Measurements from ENCODE around the gene SREBF1.
"Not testable (repeated sequence)": the region's sequence is repeated elsewhere in the genome, so short reads cannot be mapped to it uniquely, and the experiment has no call there.

The SREBF1 gene

DNA sequence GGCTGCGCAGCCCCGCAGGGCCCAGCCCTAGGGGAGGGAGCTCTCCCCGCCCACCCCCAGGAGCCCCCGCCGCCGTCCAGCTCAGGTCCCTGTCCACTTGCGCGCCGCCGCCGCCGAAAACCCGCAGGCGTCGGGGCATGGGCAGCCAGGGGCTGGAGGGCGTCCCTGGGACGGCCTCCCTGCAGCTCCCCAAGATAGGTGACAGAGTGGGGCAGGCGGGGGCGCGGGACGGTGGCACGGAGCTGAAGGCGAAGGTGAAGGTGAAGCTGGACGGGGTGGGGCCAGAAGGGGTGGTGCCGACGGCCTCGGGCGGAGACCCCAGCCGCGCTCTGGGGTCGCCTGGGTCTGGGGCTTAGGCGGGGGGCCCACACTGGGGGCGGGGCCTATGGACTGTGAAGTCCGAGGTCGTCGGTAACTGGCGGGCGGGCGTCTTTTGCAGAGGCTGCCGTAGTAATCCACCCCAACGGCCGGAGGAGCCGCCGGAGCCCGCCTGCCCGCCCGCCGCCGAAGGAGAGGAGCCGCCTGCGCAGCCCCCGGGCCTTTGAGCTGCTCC lies 27.2 kb downstream of the SREBF1 start:
- no peak for DNase-seq

DNA sequence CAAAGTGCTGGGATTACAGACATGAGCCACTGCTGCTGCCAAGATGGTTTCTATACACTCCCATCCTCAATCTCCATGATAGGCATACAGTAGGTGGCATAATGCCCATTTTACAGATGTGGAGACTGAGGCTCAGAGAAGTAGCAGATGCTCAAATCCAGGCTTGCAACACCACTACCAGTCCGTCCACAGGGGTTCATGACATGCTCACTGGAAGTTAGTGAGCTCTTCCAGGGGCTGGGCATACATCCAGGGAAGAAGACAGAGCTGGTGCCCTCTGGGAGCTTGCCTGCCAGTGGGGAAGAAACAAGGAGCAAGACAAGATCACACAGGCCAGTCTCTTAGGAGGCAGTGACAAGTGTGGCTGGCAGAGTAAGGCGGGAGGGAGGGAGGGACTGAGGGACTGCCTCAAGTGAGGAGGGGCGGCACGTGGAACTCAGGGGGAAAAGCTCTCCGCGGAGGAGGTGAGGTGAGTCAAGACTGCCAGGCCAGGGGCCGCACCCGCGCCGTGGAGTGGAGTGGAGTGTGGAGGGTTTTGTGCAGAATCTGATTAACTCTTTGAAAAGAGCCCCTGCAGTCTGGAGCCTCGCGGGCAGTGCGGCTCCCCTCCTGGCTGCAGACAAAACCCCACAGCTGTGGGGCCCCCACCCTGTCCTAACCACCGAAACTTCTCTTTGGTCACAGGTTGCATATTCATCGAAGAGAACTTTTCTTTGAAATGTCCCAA lies 27.9 kb downstream of the SREBF1 start:
- DNase-seq, result no peak

DNA sequence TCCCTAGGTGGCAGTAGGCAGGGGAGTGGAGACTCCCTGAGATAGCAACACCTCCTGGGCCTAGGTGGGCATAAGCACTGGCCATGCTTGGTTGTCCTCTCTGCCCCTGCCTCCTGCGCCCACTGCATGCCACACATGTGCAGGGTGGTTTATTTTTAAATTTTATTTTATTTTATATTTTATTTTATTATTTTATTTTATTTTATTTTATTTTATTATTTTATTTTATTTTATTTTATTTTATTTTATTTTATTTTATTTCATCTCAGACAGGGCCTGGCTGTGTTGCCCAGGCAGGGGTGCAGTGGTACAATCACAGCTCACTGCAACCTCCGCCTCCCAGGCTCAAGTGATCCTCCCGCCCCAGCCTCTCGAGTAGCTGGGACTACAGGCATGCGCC lies 28.6 kb downstream of the SREBF1 start:
- not testable (repeated sequence) for DNase-seq

DNA sequence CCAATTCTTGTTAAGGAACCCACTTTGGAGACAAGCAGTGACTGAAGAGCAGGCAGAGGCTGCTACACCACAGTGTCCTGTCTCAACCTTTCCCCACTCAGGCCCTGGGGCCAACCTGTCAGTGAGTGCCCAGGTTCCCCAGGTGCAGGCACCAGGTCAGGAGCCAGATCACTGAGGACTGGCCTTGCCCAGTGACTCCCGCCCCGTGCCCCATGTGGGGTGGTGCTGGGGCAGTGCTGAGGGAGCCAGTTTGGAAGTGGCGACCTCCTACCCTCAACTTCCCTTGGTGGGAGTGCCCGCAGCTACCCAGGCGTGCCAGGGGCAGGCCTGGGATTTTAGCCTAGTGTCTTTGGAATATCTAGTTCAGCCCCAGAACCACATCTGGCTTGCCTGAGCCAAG lies 29.3 kb downstream of the SREBF1 start:
- DNase-seq, result no peak

DNA sequence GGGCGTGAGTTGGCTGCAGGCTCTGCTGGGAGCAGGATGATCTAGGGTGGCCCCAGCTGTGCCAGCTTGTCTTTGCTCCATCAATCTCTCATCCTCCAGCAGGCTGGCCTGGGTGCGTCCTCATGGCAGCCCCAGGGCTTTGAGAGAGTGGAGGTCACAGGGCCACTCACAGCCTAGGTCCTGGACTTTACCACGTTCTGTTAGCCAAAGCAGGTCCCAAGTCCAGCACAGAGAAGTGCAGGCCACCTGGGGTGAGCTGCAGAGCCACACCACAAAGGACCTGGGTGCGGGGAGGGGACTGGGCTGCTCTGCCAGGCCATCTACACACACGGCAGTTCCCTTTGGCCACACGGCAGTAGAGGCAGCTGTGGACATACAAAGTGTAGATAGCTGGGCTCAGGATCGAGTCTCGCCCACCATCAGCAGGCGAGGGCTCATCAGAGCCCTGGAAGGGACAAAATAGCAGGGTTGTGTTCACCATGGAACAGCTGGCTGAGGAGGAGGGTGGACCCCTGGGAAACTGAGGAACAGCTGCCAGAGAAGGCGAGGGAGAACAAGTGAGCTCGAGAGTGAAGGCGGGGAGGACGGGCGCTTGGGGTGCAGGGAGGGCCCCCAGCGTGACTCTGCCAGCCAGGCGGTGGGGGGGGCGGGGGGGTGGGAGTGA lies 30.0 kb downstream of the SREBF1 start:
- DNase-seq, result no peak

DNA sequence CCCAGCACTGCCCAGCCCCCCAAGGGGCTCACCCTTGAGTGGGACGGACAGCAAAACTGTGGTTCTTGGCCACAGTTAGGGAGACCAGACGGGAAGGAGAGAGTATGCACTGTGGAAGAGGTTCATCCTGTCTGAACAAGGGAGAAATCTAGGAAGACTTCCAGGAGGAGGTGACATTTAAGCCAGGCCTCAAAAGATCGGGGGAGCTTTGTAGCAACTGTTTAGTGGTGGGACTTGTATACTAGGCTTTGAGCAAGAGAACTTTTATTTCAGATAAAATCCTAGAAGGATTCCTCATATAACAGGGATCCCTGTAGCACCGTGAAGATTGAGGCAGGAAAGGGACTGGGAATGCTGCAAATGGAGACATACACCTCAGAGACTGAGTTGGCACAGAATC lies 30.8 kb downstream of the SREBF1 start:
- no peak for DNase-seq

DNA sequence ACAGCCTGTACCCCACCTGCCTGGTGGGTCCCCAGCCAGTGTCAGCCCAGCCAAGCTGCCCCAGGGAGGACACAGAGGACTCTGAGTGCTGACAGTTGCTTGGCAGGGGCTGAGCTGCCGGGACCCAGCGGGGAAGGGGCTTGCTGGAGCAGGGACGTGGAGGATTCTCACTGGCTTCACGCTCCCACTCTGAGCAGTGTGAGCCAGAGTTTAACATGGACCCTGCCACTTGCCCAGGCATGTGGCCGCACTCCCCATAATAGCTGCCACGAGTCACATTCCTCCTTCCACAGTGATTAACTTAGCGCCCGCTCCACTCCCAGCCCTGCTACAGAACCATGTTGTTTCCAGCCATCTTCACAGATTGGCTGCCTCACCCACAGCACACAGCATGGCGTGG lies 31.2 kb downstream of the SREBF1 start:
- DNase-seq, result no peak

DNA sequence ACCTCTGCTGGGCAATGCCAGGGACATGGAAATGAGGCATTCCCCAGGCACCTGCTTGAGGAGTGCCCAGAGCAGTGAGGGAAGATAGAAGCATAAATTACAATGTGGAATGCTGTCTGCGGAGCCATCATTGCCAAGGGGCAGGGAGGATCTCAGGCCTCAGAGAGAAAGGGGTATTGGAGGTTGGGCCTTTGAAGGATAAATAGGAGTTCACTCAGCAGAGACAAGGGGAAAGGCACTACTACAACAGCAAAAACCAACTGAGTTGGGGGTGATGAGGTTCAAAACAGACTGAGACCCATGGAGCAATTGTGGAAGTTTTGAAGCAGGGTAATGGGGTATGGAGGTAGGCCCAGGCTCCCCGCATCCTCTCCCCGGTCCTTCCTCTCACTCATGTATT lies 32.8 kb downstream of the SREBF1 start:
- no peak for DNase-seq

DNA sequence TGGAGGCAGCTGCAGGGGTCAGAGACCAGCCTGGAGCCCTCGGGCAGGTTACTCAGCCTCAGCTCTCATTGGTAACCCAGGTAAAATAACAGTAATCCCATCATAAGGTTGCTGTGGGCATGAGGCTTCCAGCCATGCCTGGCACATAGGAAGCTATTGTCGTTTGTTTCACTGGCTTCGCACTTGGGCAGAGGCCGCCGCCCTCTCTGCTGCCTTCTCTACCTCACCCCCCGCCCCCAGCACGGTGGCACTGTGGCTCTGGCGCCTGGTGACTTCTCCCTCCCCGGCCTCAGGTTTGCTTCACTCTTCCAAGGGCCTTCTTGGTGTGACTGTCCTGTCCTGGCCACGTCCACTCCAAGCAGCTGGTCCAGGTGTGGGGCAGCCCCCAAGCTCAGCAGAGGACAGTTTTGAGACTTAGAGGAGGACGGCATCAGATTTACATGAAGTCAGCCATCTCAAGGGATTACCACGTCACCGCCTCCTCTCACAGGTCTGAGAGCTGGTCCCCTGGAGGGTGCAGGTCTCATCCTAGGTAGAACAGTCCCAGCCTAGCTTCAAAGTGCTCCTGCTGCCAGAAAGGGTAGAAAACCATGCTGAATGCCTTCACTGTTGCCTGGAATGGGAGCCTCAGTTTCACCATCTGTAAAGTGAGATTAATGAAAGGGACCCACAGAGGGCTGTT lies 34.8 kb downstream of the SREBF1 start:
- no peak for DNase-seq

DNA sequence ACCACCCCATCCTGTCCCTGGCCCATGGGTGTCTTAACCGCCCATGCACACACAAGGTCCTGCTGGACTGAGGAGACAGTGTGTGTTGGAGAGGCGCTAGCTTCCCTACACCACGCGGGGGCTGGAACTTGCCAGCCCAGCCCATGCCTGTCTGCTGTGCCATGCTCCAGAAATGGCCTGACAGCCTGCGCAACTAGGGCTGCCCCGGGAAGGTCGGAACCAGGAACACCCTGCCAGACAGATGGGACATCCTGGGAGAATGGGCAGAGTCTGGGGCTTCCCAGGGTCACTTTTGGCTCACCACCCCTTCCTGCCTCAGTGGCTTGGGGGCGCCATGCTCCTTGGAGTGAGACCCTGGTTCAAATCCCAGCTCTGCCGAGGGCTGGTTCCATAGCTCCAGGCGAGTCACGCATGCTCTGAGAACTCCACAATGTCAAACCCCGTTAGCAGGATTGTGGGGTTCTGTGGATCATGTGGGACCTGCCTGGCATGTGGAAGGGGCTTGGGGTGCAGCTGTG lies 36.2 kb downstream of the SREBF1 start:
- DNase-seq, result no peak

DNA sequence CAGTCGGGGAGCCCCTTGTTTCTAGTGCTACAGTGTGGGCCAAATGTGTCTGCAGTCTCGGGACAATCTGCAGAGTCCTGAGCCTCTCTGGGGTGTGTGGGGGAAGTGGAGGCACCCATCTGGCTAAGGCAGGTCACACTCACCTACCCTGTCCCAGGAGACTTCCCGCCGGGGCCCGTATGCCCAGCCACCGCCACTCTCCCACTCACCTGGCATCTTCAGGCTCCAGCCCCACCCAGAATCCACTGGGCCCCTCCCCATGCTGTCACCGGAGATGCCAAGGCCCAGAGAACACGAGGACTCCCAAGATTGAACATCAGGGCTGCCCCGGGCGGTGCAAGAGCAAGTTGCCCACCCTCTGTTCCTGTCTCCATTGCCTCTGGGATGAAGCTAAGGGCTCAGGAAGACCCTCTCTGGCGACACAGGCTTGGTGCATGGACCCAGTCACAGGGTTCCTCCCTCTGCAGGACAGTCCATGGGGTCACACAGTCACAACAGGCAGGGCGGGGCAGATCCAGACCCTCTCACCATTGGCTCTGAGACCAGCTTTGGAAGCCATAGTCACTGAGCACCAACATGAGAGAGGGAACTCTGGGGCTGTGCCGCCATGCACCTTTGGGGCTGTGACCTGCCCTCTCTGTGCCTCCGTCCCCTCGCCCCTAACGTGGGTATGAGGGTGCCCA lies 38.1 kb downstream of the SREBF1 start:
- DNase-seq, result no peak

DNA sequence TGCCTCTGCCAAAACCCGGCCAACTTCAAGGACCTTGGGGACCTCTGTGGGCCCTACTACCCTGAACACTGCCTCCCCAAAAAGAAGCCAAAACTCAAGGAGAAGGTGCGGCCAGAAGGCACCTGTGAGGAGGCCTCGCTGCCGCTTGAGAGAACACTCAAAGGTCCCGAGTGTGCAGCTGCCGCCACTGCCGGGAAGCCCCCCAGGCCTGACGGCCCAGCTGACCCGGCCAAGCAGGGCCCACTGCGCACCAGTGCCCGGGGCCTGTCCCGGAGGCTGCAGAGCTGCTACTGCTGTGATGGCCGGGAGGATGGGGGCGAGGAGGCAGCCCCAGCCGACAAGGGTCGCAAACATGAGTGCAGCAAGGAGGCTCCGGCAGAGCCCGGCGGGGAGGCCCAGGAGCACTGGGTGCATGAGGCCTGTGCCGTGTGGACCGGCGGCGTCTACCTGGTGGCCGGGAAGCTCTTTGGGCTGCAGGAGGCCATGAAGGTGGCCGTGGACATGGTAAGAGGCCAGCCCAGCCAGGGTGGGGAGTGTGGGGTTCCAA lies 38.7 kb downstream of the SREBF1 start:
- DNase-seq, result no peak

DNA sequence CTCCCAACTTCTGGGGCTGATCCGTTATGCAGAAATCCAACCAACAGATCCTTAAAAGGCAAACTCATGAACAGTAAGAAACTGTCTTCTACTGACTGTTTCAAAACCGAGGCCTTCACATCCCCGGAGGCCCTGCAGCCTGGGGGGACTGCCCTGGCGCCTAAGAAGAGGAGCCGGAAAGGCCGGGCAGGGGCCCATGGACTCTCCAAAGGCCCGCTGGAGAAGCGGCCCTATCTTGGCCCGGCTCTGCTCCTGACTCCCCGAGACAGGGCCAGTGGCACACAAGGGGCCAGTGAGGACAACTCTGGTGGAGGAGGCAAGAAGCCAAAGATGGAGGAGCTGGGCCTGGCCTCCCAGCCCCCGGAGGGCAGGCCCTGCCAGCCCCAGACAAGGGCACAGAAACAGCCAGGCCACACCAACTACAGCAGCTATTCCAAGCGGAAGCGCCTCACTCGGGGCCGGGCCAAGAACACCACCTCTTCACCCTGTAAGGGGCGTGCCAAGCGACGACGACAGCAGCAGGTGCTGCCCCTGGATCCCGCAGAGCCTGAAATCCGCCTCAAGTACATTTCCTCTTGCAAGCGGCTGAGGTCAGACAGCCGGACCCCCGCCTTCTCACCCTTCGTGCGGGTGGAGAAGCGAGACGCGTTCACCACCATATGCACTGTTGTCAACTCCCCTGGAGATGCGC lies 39.5 kb downstream of the SREBF1 start:
- DNase-seq, result no peak

DNA sequence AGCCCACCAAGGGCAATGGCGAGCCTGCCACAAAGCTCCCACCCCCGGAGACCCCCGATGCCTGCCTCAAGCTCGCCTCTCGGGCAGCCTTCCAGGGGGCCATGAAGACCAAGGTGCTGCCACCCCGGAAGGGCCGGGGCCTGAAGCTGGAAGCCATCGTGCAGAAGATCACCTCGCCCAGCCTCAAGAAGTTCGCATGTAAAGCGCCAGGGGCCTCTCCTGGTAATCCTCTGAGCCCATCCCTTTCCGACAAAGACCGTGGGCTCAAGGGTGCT lies 40.1 kb downstream of the SREBF1 start:
- no peak for DNase-seq

DNA sequence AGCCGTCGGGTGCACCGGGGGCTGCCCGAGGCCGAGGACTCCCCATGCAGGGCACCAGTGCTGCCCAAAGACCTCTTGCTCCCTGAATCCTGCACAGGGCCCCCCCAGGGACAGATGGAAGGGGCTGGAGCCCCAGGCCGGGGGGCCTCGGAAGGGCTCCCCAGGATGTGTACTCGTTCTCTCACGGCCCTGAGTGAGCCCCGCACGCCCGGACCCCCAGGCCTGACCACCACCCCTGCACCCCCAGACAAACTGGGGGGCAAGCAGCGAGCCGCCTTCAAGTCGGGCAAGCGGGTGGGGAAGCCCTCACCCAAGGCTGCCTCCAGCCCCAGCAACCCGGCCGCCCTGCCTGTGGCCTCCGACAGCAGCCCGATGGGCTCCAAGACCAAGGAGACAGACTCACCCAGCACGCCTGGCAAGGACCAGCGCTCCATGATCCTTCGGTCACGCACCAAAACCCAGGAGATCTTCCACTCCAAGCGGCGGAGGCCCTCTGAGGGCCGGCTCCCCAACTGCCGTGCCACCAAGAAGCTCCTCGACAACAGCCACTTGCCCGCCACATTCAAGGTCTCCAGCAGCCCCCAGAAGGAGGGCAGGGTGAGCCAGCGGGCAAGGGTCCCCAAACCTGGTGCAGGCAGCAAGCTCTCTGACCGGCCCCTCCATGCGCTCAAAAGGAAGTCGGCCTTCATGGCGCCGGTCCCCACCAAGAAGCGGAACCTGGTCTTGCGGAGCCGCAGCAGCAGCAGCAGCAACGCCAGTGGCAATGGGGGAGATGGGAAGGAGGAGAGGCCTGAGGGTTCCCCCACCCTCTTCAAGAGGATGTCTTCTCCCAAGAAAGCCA lies 40.6 kb downstream of the SREBF1 start:
- DNase-seq, result no peak

DNA sequence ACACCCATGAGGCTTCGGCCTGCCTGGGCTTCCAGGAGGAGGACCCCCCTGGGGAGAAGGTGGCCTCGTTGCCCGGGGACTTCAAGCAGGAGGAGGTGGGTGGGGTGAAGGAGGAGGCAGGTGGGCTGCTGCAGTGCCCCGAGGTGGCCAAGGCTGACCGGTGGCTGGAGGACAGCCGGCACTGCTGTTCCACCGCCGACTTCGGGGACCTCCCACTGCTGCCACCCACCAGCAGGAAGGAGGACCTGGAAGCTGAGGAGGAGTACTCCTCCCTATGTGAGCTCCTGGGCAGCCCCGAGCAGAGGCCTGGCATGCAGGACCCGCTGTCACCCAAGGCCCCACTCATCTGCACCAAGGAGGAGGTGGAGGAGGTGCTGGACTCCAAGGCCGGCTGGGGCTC lies 41.5 kb downstream of the SREBF1 start:
- no peak for DNase-seq

DNA sequence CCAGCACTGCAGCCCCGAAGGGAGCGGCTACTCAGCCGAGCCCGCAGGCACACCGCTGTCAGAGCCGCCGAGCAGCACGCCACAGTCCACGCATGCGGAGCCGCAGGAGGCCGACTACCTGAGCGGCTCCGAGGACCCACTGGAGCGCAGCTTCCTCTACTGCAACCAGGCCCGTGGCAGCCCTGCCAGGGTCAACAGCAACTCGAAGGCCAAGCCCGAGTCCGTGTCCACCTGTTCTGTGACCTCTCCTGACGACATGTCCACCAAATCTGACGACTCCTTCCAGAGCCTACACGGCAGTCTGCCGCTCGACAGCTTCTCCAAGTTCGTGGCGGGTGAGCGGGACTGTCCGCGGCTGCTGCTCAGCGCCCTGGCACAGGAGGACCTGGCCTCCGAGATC lies 42.4 kb downstream of the SREBF1 start:
- DNase-seq, result no peak

DNA sequence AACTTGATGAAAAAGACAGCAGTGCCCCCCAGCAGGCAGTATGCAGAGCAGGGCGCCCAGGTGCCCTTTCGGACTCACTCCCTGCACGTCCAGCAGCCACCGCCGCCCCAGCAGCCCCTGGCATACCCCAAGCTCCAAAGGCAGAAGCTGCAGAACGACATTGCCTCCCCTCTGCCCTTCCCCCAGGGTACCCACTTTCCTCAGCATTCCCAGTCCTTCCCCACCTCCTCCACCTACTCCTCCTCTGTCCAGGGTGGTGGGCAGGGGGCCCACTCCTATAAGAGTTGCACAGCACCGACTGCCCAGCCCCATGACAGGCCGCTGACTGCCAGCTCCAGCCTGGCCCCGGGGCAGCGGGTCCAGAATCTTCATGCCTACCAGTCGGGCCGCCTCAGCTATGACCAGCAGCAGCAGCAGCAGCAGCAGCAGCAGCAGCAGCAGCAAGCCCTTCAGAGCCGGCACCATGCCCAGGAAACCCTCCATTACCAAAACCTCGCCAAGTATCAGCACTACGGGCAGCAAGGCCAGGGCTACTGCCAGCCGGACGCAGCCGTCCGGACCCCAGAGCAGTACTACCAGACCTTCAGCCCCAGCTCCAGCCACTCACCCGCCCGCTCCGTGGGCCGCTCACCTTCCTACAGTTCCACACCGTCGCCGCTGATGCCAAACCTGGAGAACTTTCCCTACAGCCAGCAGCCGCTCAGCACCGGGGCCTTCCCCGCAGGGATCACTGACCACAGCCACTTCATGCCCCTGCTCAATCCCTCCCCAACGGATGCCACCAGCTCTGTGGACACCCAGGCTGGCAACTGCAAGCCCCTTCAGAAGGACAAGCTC lies 43.2 kb downstream of the SREBF1 start:
- DNase-seq, result no peak

DNA sequence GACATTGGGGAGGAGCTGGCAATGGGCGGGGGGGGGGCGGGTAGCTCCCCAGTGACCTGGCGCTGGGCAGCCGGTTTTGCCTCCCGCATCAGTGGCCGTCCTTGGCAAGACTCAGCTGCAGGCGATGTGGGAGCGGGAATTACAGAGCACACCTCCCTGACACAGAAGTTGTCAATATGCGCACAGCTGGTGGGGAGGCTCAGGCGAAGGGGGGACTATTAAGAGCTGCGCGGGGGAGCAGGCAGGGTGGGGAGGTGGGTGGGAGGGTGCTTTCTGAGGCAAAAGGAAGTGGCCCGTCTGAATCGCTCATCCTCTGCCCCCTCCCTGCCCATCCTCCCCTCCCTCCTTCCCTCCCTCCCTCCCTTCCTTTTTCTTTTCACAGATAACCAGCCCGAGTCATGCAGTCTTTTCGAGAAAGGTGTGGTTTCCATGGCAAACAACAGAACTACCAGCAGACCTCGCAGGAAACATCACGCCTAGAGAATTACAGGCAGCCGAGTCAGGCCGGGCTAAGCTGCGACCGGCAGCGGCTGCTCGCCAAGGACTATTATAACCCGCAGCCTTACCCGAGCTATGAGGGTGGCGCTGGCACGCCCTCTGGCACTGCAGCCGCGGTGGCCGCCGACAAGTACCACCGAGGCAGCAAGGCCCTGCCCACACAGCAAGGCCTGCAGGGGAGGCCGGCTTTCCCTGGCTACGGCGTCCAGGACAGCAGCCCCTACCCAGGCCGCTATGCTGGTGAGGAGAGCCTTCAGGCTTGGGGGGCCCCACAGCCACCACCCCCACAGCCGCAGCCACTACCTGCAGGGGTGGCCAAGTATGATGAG lies 44.0 kb downstream of the SREBF1 start:
- DNase-seq, result no peak

Measured in DMS79 treated with DMSO at 0.1 percent for 48 hours (cell line).